Esophagus squamous epithelium (tissue), 4 donors: ENCODE measurements around the gene HSD17B2.

Source experiments
- POLR2A ChIP-seq, 4 donors: fragments of 450-650 bp; IDR thresholded peaks; one replicate each; pipeline ENCODE4 v1.6.1; 2017; ENCODE audit warnings: antibody characterized with exemption in 4 of 4, mild to moderate bottlenecking in 4 of 4, moderate library complexity in 3 of 4
- TF ChIP-seq, protein P1 (sequence below), 6 experiments: fragments of 450-650 bp in 4 of 6; fragments of 200-600 bp in 2 of 6; sonication (generic) in 2 of 6; IDR thresholded peaks; one replicate each; pipeline ENCODE4 v1.5.1; 2016 to 2019; ENCODE audit warnings: antibody characterized with exemption in 6 of 6, mild to moderate bottlenecking in 4 of 6, moderate library complexity in 4 of 6

DNA sequence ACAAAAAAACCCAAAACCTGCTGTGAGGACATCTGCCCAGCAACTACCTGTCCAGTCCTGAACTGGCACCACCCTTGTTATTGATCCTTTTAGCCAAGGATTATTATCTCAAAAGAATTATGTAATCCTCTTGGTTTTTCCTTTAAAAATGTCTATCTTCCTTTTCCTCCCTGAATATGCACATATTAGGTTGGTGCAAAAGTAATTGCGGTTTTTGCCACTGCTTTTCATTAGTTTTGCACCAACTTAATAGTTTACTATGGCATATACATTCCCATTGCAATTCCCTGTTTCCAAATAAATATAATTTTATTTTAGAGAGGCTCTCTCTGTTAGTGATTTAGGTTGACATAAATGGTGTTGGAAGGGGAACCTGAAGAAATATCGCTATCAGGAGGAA, 83.7 kb downstream of the HSD17B2 start:
- TF ChIP-seq, protein P1, sequence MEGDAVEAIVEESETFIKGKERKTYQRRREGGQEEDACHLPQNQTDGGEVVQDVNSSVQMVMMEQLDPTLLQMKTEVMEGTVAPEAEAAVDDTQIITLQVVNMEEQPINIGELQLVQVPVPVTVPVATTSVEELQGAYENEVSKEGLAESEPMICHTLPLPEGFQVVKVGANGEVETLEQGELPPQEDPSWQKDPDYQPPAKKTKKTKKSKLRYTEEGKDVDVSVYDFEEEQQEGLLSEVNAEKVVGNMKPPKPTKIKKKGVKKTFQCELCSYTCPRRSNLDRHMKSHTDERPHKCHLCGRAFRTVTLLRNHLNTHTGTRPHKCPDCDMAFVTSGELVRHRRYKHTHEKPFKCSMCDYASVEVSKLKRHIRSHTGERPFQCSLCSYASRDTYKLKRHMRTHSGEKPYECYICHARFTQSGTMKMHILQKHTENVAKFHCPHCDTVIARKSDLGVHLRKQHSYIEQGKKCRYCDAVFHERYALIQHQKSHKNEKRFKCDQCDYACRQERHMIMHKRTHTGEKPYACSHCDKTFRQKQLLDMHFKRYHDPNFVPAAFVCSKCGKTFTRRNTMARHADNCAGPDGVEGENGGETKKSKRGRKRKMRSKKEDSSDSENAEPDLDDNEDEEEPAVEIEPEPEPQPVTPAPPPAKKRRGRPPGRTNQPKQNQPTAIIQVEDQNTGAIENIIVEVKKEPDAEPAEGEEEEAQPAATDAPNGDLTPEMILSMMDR (IDR thresholded peaks at IDR 0.05), result no peak
- no peak for TF ChIP-seq POLR2A (IDR thresholded peaks at IDR 0.05)
